ENCODE measurements around the gene PCDH12.
"Not testable (repeated sequence)": the region's sequence is repeated elsewhere in the genome, so short reads cannot be mapped to it uniquely, and the experiment has no call there.

PCDH12 gene

DNA sequence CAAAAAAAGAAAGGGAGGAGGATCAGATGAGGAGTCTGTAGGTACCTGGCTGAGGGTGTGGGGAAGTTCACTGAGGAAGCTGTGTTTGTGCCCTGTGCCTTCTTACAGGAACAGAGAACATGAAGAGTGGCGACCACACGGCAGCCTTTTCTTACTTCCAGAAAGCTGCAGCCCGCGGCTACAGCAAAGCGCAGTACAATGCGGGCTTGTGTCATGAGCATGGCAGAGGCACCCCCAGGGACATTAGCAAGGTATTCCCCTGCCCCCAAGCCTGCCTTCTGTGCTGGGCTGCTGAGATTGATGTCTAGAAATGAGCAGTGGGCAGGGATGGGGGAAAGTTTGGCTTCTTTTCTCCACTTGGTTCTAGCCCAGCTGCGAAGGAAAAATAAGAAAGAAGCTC is 24.9 kb downstream of the PCDH12 start:
- TF ChIP-seq, protein P1, sequence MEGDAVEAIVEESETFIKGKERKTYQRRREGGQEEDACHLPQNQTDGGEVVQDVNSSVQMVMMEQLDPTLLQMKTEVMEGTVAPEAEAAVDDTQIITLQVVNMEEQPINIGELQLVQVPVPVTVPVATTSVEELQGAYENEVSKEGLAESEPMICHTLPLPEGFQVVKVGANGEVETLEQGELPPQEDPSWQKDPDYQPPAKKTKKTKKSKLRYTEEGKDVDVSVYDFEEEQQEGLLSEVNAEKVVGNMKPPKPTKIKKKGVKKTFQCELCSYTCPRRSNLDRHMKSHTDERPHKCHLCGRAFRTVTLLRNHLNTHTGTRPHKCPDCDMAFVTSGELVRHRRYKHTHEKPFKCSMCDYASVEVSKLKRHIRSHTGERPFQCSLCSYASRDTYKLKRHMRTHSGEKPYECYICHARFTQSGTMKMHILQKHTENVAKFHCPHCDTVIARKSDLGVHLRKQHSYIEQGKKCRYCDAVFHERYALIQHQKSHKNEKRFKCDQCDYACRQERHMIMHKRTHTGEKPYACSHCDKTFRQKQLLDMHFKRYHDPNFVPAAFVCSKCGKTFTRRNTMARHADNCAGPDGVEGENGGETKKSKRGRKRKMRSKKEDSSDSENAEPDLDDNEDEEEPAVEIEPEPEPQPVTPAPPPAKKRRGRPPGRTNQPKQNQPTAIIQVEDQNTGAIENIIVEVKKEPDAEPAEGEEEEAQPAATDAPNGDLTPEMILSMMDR (IDR thresholded peaks at IDR 0.05; ENCODE audit: extremely low read depth, insufficient read depth, missing control alignments) = no peak

DNA sequence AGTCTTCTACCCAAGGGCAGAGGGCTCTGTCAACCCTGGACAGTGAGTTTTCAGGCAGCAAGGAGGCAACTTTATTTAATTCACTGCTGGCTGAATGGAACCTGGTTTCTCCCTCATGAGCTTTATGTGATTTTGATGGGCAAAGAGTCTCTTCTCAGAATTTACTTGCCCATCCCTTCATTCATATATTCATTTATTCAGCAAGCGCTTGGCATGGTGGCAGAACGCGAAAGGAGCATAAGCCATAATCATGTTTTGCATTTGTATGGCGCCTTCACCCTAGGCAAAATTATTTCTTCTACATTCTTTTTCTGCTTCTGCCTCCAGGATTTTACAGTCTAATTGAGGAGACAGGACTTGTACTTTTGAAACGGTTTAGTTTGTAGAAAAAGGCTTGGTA is 26.3 kb downstream of the PCDH12 start:
- TF ChIP-seq, protein P1 (IDR thresholded peaks at IDR 0.05; ENCODE audit: extremely low read depth, insufficient read depth, missing control alignments) = no peak
- in situ Hi-C loops (cut with MboI; ENCODE audit: low pct_unique_long_range_greater_than_20kb, low sequenced_read_pairs, unreplicated experiment) = no loop called here
- no peak for DNase-seq (ENCODE audit: low spot score)

More for the DNA sequence above, 24.9 kb downstream of the PCDH12 start:
- in situ Hi-C loops (cut with MboI; ENCODE audit: low pct_unique_long_range_greater_than_20kb, low sequenced_read_pairs, unreplicated experiment) = no loop called here
- DNase-seq (ENCODE audit: low spot score) = no peak

DNA sequence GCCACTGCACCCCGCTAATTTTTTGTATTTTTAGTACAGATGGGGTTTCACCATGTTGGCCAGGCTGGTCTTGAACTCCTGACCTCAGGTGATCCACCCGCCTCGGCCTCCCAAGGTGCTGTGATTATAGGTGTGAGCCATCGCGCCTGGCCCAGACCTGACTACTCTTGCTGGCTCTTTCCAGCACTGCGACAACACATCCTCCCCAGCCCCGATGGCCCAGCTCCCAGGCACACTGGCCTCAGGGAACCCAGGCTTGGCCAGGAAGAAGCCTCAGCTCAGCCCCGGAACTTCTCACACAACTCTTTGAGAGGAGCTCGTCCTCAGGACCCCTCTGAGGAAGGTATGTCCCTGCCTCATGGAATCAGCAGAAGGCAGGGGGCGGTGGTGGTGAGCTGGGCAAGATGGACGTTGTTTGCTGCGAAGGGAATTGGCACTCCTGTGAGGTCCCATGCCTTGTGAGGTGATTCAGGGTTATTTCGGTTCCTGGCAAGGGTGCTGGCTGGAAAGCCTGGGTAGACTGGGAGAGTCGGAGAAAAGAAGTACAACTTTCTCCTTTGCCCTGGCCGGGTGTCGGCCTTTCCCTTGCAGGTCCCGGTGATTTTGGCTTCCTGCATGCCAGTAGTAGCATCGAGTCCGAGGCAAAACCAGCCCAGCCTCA is 28.5 kb downstream of the PCDH12 start:
- no peak for DNase-seq (ENCODE audit: low spot score)
- TF ChIP-seq, protein P1 (IDR thresholded peaks at IDR 0.05; ENCODE audit: extremely low read depth, insufficient read depth, missing control alignments) = no peak
- in situ Hi-C loops (cut with MboI; ENCODE audit: low pct_unique_long_range_greater_than_20kb, low sequenced_read_pairs, unreplicated experiment) = no loop called here

DNA sequence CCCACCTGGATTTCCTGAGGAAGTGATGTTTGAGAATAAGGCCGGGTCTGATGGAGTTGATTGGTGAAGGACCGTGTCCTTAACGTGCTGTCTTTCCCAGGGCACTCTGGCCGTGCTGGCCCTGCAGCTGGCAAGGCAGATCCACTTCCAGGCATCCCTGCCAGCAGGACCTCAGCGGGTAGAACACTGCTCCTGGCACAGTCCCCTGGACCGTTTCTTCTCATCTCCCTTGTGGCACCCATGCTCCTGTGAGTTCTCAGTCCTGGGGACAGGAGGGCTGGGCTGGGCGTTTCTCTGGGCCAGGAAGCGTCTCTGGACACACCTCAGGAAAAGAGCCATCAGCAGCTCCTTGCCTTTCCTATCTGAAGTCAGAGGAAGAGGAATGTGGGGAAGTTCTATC is 30.0 kb downstream of the PCDH12 start:
- no peak for DNase-seq (ENCODE audit: low spot score)
- in situ Hi-C loops (cut with MboI; ENCODE audit: low pct_unique_long_range_greater_than_20kb, low sequenced_read_pairs, unreplicated experiment) = no loop called here
- TF ChIP-seq, protein P1 (IDR thresholded peaks at IDR 0.05; ENCODE audit: extremely low read depth, insufficient read depth, missing control alignments) = no peak

DNA sequence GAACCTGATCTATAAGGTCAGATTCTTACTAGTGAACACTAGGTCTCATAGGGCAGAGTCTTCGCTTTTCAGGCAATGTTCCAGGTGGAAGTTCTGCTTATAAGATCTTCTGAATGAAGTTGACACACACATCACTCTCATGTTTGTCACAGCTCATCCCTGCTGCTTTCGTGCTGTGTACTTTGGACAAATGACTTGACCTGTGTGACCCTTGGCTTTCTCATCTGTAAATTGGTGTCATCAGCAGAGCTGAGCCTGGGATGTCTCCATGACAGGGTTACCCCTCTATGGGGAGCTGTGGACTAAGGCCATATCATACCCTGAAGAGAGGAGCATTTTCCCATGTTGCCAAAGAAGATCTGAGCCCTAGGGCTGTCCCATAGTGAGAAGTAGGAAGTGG is 31.6 kb downstream of the PCDH12 start:
- in situ Hi-C loops (cut with MboI; ENCODE audit: low pct_unique_long_range_greater_than_20kb, low sequenced_read_pairs, unreplicated experiment) = no loop called here
- TF ChIP-seq, protein P1 (IDR thresholded peaks at IDR 0.05; ENCODE audit: extremely low read depth, insufficient read depth, missing control alignments) = no peak
- DNase-seq (ENCODE audit: low spot score) = no peak

DNA sequence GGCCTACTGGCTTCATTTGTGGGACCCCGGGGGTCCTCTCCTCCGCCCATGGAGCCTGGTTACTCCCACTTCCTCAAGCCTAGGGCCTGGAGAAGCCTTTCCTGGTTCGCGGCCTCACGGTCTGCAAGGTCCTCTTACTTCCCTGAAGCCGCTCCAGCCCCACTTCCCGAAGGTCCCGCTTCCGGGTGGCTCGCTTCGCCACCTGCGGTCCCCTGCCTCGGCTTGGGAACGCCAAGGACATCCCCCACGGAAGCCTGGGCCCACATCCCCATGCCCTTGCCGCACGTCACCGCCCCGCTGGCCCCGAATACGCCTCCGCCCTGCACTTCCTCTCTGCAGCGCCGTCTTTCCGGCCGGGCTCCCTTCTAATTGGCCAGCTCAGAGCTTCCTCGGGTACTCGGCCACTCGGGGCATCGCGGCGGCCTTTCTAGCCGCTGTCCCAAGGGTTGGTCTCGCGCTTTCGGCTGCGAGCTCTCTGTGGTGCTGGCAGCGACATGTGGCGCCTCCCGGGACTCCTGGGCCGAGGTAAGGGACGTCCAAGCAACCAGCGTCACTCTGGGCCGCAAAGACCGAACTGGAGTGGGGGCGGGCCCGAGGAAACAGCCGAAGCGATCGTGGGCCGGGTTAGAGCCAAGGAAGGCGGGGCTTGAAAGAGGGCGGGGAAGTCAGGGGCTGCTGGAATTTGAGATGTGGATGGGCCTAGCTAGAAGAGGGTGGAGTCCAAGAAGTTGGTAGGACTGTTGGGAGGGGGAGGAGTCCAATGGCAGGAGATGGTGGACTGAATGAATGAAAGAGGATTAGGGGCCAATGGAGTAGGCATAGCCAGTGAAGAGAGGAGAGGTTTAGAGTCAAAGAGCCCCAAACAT is 34.3 kb downstream of the PCDH12 start, which contains the start of gene DELE1:
Gene DELE1, plus strand, starts transcription at position 424 of the 866 bp plus-strand sequence. Its CDS starts 71 bp downstream, at position 495.
- TF ChIP-seq, protein P1 (IDR thresholded peaks at IDR 0.05; ENCODE audit: extremely low read depth, insufficient read depth, missing control alignments) = no peak
- in situ Hi-C loops (cut with MboI; ENCODE audit: low pct_unique_long_range_greater_than_20kb, low sequenced_read_pairs, unreplicated experiment) = no loop called here
- DNase-seq (ENCODE audit: low spot score) = peak; percentile 94

DNA sequence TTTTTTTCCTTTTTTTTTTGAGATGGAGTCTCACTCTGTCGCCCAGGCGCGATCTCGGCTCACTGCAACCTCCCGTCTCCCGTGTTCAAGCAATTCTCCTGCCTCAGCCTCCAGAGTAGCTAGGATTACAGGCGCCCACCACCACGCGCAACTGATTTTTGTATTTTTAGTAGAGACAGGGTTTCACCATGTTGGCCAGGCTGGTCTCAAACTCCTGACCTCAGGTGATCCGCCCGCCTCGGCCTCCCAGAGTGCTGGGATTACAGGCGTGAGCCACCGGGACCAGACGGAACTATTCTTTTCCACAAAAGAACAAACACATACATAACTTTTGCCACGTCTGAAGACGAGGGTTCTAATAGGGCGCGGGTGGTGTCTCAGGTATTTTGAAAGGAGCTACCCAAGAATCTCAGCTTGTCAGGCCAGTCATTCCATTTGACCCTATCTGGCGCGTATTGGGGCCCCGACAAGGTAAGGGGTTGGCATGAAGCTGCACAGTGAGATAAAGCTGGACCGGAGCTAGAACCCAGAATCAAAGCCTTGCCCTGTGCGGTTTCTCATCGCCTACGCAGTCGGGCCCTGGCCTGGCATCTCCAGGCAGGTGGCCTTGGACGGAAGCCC is 35.1 kb downstream of the PCDH12 start:
- in situ Hi-C loops (cut with MboI; ENCODE audit: low pct_unique_long_range_greater_than_20kb, low sequenced_read_pairs, unreplicated experiment); DNase-seq (ENCODE audit: low spot score): not testable (repeated sequence)
